B cell (primary cell): ENCODE data around the gene NDUFAF5.
"Not testable (repeated sequence)": the region's sequence is repeated elsewhere in the genome, so short reads cannot be mapped to it uniquely, and the experiment has no call there.

Experiments used
- EZH2 ChIP-seq: IDR thresholded peaks from 2 replicates; pipeline ENCODE4 v1.6.1; 2012; ENCODE audit warnings: borderline replicate concordance, low read depth, mild to moderate bottlenecking, moderate library complexity, low read length; ENCODE audit not compliant: insufficient read depth, poor library complexity, severe bottlenecking
- TF ChIP-seq, protein P1 (sequence below): fragments of 200-600 bp; IDR thresholded peaks from one replicate; pipeline ENCODE4 v1.8.0; 2022; ENCODE audit warnings: antibody characterized with exemption, mild to moderate bottlenecking

GRCh38 chr20:13760451-13760946 is 24.3 kb upstream of the NDUFAF5 start:
- TF ChIP-seq, protein P1, sequence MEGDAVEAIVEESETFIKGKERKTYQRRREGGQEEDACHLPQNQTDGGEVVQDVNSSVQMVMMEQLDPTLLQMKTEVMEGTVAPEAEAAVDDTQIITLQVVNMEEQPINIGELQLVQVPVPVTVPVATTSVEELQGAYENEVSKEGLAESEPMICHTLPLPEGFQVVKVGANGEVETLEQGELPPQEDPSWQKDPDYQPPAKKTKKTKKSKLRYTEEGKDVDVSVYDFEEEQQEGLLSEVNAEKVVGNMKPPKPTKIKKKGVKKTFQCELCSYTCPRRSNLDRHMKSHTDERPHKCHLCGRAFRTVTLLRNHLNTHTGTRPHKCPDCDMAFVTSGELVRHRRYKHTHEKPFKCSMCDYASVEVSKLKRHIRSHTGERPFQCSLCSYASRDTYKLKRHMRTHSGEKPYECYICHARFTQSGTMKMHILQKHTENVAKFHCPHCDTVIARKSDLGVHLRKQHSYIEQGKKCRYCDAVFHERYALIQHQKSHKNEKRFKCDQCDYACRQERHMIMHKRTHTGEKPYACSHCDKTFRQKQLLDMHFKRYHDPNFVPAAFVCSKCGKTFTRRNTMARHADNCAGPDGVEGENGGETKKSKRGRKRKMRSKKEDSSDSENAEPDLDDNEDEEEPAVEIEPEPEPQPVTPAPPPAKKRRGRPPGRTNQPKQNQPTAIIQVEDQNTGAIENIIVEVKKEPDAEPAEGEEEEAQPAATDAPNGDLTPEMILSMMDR, result not testable (repeated sequence)
- not testable (repeated sequence) for TF ChIP-seq EZH2
